K562 (cell line): ENCODE results near the gene ACTN3. TPM values are rescaled to one million over a fixed set of nuclear protein-coding genes. Genes with fewer than 3 reads are reported as not detected.

ENCODE experiments used
- ARNT ChIP-seq, 2 experiments: fragments of 450-650 bp; IDR thresholded peaks; 2 replicates each; pipeline ENCODE4 v1.6.1; 2016; ENCODE audit warnings: mild to moderate bottlenecking in 1 of 2
- ATF1 ChIP-seq, 2 experiments: fragments of 450-650 bp in 1 of 2; IDR thresholded peaks; 2 replicates each; pipeline ENCODE4 v1.6.1; 2016; ENCODE audit warnings: missing compliant biosample characterization in 1 of 2, missing genetic modification characterization in 1 of 2
- CCAR2 ChIP-seq: fragments of 200-400 bp; formaldehyde crosslinking; IDR thresholded peaks from 2 replicates; pipeline ENCODE4 v1.6.1; 2017; ENCODE audit warnings: mild to moderate bottlenecking, low read depth, low read length
- ETV1 ChIP-seq: fragments of 450-650 bp; conservative IDR thresholded peaks from 2 replicates; pipeline ENCODE4 v1.6.1; 2016; ENCODE audit warnings: missing genetic modification characterization, control low read depth, low read depth, missing compliant biosample characterization
- ETV6 ChIP-seq, 3 experiments: fragments of 150-350 bp in 1 of 3; sonication (generic) in 1 of 3; formaldehyde crosslinking in 1 of 3; IDR thresholded peaks; 2 replicates each; pipeline versions ENCODE4 v1.6.1 to v1.8.0; 2014 to 2022; ENCODE audit warnings: borderline replicate concordance in 2 of 3, low read depth in 2 of 3, antibody characterized with exemption in 1 of 3, low read length in 1 of 3, mild to moderate bottlenecking in 1 of 3, missing genetic modification reagents in 1 of 3
- FOS ChIP-seq: IDR thresholded peaks from 3 replicates; pipeline ENCODE4 v1.6.1; 2011; ENCODE audit not compliant: insufficient read length; ENCODE audit errors: extremely low read depth
- ILK ChIP-seq: fragments of 450-650 bp; IDR thresholded peaks from 2 replicates; pipeline ENCODE4 v1.6.1; 2016; ENCODE audit warnings: missing genetic modification characterization, low read depth, mild to moderate bottlenecking, missing compliant biosample characterization, moderate library complexity, borderline replicate concordance
- MLLT1 ChIP-seq, 2 experiments: fragments of 450-650 bp; IDR thresholded peaks; 2 replicates each; pipeline ENCODE4 v1.6.1; 2016
- NFE2 ChIP-seq: IDR thresholded peaks from 2 replicates; pipeline ENCODE4 v1.6.1; 2014; ENCODE audit warnings: antibody characterized with exemption, low read depth
- POLR2AphosphoS2 ChIP-seq: IDR thresholded peaks from 2 replicates; pipeline ENCODE4 v1.6.1; 2012; ENCODE audit warnings: low read length, improper control_type of control experiment
- POLR2AphosphoS5 ChIP-seq: IDR thresholded peaks from 2 replicates; pipeline ENCODE4 v1.6.1; 2011; ENCODE audit warnings: mild to moderate bottlenecking, low read depth, low read length, moderate library complexity; ENCODE audit not compliant: control insufficient read depth, insufficient read depth
- RBBP5 ChIP-seq: fragments of 200-600 bp; sonication (generic); IDR thresholded peaks from 2 replicates; pipeline ENCODE4 v1.6.1; 2012; ENCODE audit warnings: borderline replicate concordance, mild to moderate bottlenecking, low read length, control low read depth, inconsistent platforms; ENCODE audit not compliant: insufficient read depth, poor library complexity, severe bottlenecking
- SMARCB1 ChIP-seq: IDR thresholded peaks from 2 replicates; pipeline ENCODE4 v1.6.1; 2011; ENCODE audit warnings: improper control_type of control experiment, low read depth; ENCODE audit not compliant: insufficient read length
- SP1 ChIP-seq: sonication (generic); formaldehyde crosslinking; IDR thresholded peaks from 2 replicates; pipeline ENCODE4 v1.8.1; 2022; ENCODE audit warnings: mild to moderate bottlenecking, missing genetic modification reagents
- SREBF2 ChIP-seq: sonication (generic); formaldehyde crosslinking; IDR thresholded peaks from 2 replicates; pipeline ENCODE4 v1.4.0; 2020; ENCODE audit warnings: mild to moderate bottlenecking, missing genetic modification reagents
- TAF1 ChIP-seq: IDR thresholded peaks from 2 replicates; pipeline ENCODE4 v1.6.1; 2011; ENCODE audit warnings: mild to moderate bottlenecking, low read length, moderate library complexity; ENCODE audit not compliant: insufficient read depth, control insufficient read depth, severe bottlenecking; ENCODE audit errors: extremely low read depth
- TAF9B ChIP-seq: fragments of 450-650 bp; IDR thresholded peaks from 2 replicates; pipeline ENCODE4 v1.6.1; 2018; ENCODE audit warnings: mild to moderate bottlenecking; ENCODE audit not compliant: partially characterized antibody
- USF2 ChIP-seq: sonication (generic); formaldehyde crosslinking; IDR thresholded peaks from 2 replicates; pipeline ENCODE4 v1.5.0; 2020; ENCODE audit warnings: missing genetic modification reagents
- ZBTB34 ChIP-seq: fragments of 250-450 bp; sonication (Bioruptor Pico); IDR thresholded peaks from 2 replicates; pipeline ENCODE4 v1.8.0; 2021; ENCODE audit warnings: mild to moderate bottlenecking, moderate library complexity
- ZNF217 ChIP-seq: sonication (generic); formaldehyde crosslinking; IDR thresholded peaks from 2 replicates; pipeline ENCODE4 v1.8.0; 2022; ENCODE audit warnings: mild to moderate bottlenecking, missing genetic modification reagents
- ZNF253 ChIP-seq: fragments of 250-450 bp; sonication (Bioruptor Pico); conservative IDR thresholded peaks from 2 replicates; pipeline ENCODE4 v1.6.1; 2021; ENCODE audit warnings: mild to moderate bottlenecking
- ZNF3 ChIP-seq: fragments of 250-450 bp; sonication (Bioruptor Pico); IDR thresholded peaks from 2 replicates; pipeline ENCODE4 v1.5.0; 2021; ENCODE audit warnings: mild to moderate bottlenecking, moderate library complexity
- ZNF354B ChIP-seq: fragments of 250-450 bp; sonication (Bioruptor Pico); IDR thresholded peaks from 2 replicates; pipeline ENCODE4 v1.4.0; 2020
- ZNF41 ChIP-seq: fragments of 250-450 bp; sonication (Bioruptor Pico); conservative IDR thresholded peaks from 2 replicates; pipeline ENCODE4 v1.4.0; 2020; ENCODE audit warnings: mild to moderate bottlenecking
- ZNF507 ChIP-seq: conservative IDR thresholded peaks from 2 replicates; pipeline ENCODE4 v1.6.1; 2017; ENCODE audit warnings: missing genetic modification characterization, missing compliant biosample characterization
- polyA plus RNA-seq, 8 experiments: library from polyadenylated mRNA; depleted of rRNA in 4 of 8; stranded (reverse) in 5 of 8; unstranded in 3 of 8; fragments of >200 nt; fragmentation: Nextera tagmentation in 2 of 8; fragmentation: Illumina TruSeq in 1 of 8; extraction: Ambion mirVana in 2 of 8; extraction: Trizol in 1 of 8; gene quantifications; 2 replicates each; pipeline versions ENCODE4 v1.2.1 to v1.2.3, GENCODE V29; 2011 to 2014; ENCODE audit warnings: inconsistent platforms in 1 of 8, missing spikeins in 1 of 8
- total RNA-seq, 7 experiments: library from RNA; depleted of rRNA in 6 of 7; stranded (reverse); fragments of >200 nt in 6 of 7; fragmentation: Illumina TruSeq in 2 of 7; extraction: Trizol in 2 of 7; gene quantifications; 2 replicates each; pipeline versions ENCODE4 v1.2.1 to v1.2.3, GENCODE V29; 2011 to 2021; ENCODE audit warnings: low replicate concordance in 1 of 7

The ACTN3 gene
- total and polyA plus RNA-seq, 9 of the 15 experiments (the other 6 are each of a cell fraction or from before 2014, with no cell fraction given) = not detected

GRCh38 chr11:66568124-66568916, 21.6 kb downstream of the ACTN3 start, which contains the start of gene CTSF (continued):
- TF ChIP-seq ZNF3 (CRISPR knock-in tag) = no peak
- TF ChIP-seq ZBTB34 (CRISPR knock-in tag) = no peak
- no peak for TF ChIP-seq ETV1 (tag)
- TF ChIP-seq SREBF2 (CRISPR knock-in tag) = no peak
- TF ChIP-seq ZNF354B (CRISPR knock-in tag) = no peak
- no peak for TF ChIP-seq SP1 (CRISPR knock-in tag)
- no peak for TF ChIP-seq ZNF217 (CRISPR knock-in tag)
- no peak for TF ChIP-seq FOS
- no peak for TF ChIP-seq NFE2
- no peak for TF ChIP-seq POLR2AphosphoS5
- TF ChIP-seq ETV6 (IDR thresholded peaks at IDR 0.05; ENCODE audit: borderline replicate concordance in 1 of 2, low read depth in 2 of 2, low read length in 1 of 2) = no peak
- 0 out of 2 replicates have a peak, but pooled peaks have one; percentile 35 for TF ChIP-seq ETV6 (CRISPR knock-in tag; IDR thresholded peaks at IDR 0.05; ENCODE audit: borderline replicate concordance)
- TF ChIP-seq USF2 (CRISPR knock-in tag) = peak; percentile 89
- TF ChIP-seq POLR2AphosphoS2 = no peak
- TF ChIP-seq ARNT (IDR thresholded peaks at IDR 0.05) = no peak
- no peak for TF ChIP-seq ILK (tag)
- no peak for TF ChIP-seq ZNF253
- no peak for TF ChIP-seq MLLT1 (IDR thresholded peaks at IDR 0.05)
- no peak for TF ChIP-seq TAF1
- TF ChIP-seq ZNF41 = no peak
- no peak for TF ChIP-seq RBBP5
- TF ChIP-seq TAF9B = no peak
- no peak for TF ChIP-seq ATF1 (CRISPR knock-in tag; IDR thresholded peaks at IDR 0.05)
- peak; percentile 36; the same call in 1 of the 2 replicates for TF ChIP-seq ATF1 (tag; IDR thresholded peaks at IDR 0.05)
- no peak for TF ChIP-seq CCAR2
- no peak for TF ChIP-seq SMARCB1
- TF ChIP-seq ZNF507 (tag) = no peak
